ENCODE data around the gene BCDIN3D.

- no peak for TF ChIP-seq CTCF (IDR thresholded peaks at IDR 0.05)
- TF ChIP-seq POLR2A (IDR thresholded peaks at IDR 0.05): no peak
These were observed 44.2 kb upstream of the BCDIN3D start for GRCh38 chr12:49887091-49887490.
